Osteocyte (in vitro differentiated cells): ENCODE data around the gene ROCK2. TPM values are rescaled to one million over a fixed set of nuclear protein-coding genes. Genes with fewer than 3 reads are reported as not detected.

Experiments
- DNase-seq: peaks from one replicate; pipeline ENCODE4 v3.0.0; 2021; ENCODE audit warnings: mixed read lengths; ENCODE audit not compliant: unreplicated experiment; ENCODE audit errors: extremely low spot score
- H3K27ac Mint-ChIP-seq: one replicate; pipeline ENCODE4 v1.8.0; 2021; ENCODE audit warnings: mild to moderate bottlenecking, mixed read lengths; ENCODE audit not compliant: unreplicated experiment
- H3K27me3 Mint-ChIP-seq: one replicate; pipeline ENCODE4 v1.8.0; 2021; ENCODE audit warnings: mixed read lengths; ENCODE audit not compliant: unreplicated experiment
- H3K36me3 Mint-ChIP-seq: one replicate; pipeline ENCODE4 v1.8.0; 2021; ENCODE audit warnings: mixed read lengths; ENCODE audit not compliant: unreplicated experiment
- H3K4me1 Mint-ChIP-seq: one replicate; pipeline ENCODE4 v1.8.0; 2021; ENCODE audit warnings: mixed read lengths; ENCODE audit not compliant: unreplicated experiment
- H3K4me3 Mint-ChIP-seq: one replicate; pipeline ENCODE4 v1.8.0; 2021; ENCODE audit warnings: mild to moderate bottlenecking, moderate library complexity, mixed read lengths; ENCODE audit not compliant: unreplicated experiment
- H3K9me3 Mint-ChIP-seq: one replicate; pipeline ENCODE4 v1.8.0; 2021; ENCODE audit warnings: mixed read lengths; ENCODE audit not compliant: unreplicated experiment
- total RNA-seq: library from RNA; stranded (reverse); gene quantifications from 2 replicates; pipeline ENCODE4 v1.2.1, GENCODE V29; 2021
- TF ChIP-seq, protein P1 (sequence below): fragments of 200-600 bp; sonication (generic); IDR thresholded peaks from 2 replicates; pipeline ENCODE4 v1.5.0; 2021; ENCODE audit warnings: antibody characterized with exemption, mild to moderate bottlenecking, moderate library complexity

The ROCK2 gene
- total RNA-seq, 1 donor from 2014 or later = 56.4 TPM

DNA sequence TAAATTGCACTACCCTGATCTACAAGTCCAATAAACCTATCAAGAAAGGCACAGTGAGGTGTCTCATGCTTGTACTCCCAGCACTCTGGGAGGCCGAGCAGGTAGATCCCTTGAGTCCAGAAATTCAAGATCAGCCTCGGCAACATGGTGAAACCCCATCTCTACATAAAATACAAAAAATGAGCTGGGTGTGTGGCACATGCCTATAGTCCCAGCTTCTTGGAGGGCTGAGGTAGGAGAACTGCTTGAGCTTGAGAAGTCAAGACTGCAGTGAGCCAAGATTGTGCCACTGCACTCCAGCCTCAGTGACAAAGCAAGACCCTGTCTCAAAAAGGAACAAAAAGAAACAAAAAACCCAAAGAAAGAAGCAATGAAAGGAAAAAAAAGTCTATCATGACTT lies 58.9 kb downstream of the ROCK2 start:
- TF ChIP-seq, protein P1, sequence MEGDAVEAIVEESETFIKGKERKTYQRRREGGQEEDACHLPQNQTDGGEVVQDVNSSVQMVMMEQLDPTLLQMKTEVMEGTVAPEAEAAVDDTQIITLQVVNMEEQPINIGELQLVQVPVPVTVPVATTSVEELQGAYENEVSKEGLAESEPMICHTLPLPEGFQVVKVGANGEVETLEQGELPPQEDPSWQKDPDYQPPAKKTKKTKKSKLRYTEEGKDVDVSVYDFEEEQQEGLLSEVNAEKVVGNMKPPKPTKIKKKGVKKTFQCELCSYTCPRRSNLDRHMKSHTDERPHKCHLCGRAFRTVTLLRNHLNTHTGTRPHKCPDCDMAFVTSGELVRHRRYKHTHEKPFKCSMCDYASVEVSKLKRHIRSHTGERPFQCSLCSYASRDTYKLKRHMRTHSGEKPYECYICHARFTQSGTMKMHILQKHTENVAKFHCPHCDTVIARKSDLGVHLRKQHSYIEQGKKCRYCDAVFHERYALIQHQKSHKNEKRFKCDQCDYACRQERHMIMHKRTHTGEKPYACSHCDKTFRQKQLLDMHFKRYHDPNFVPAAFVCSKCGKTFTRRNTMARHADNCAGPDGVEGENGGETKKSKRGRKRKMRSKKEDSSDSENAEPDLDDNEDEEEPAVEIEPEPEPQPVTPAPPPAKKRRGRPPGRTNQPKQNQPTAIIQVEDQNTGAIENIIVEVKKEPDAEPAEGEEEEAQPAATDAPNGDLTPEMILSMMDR = no peak
- H3K9me3 Mint-ChIP-seq = peaks cover 4% of the 10 kb centered on the region
- no peaks in the 10 kb centered on the region for H3K27me3 Mint-ChIP-seq
- H3K4me1 Mint-ChIP-seq = peaks cover 28% of the 10 kb centered on the region
- DNase-seq = no peak
- no peak overlapping the region for H3K27ac Mint-ChIP-seq
- peaks cover 39% of the 10 kb centered on the region for H3K36me3 Mint-ChIP-seq
- no peak overlapping the region for H3K4me3 Mint-ChIP-seq

DNA sequence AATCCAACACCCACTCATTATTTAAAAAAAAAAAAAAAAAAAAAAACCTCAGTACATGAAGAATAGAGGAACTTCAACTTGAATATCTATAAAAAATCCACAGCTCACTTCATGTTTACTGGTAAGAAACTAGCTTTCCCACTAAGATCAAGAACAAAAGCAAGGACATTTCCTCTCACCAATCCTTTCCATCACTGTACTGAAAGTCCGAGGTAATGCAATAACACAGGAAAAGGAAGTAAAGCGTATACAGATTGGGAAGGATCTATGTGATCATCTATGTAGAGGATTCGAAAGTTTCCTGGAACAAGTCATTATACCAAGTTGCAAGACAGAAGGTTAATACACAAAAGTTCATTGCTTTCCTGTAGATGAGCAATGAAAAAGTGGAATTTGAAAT lies 63.2 kb downstream of the ROCK2 start:
- H3K4me3 Mint-ChIP-seq = no peak overlapping the region
- TF ChIP-seq, protein P1 = no peak
- DNase-seq = no peak

DNA sequence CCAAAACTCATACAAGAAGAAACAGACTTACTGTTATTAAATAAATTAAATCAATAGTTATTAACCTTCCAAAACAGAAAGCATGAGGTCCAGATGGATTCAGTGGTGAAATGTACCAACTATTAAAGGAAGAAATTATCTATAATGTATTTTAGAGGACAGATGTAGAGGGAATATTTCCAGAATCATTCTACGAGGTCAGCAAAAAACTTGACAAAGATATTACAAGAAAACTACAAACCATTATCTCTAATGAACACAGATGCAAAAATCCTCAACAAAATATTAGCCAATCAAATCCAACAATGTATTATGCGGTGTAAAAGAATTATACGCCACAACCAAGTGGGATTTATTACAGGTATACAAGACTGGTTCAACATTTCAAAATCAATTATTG lies 63.7 kb downstream of the ROCK2 start:
- Mint-ChIP-seq H3K27me3 (no peaks in the 10 kb centered on the region), H3K4me3 (no peak overlapping the region), H3K36me3 (peaks cover 53% of the 10 kb centered on the region), H3K9me3 (peaks cover 8% of the 10 kb centered on the region), H3K27ac (no peak overlapping the region), H3K4me1 (peaks cover 7% of the 10 kb centered on the region)
- DNase-seq = no peak
- TF ChIP-seq, protein P1 = no peak

More for the DNA sequence above, 63.2 kb downstream of the ROCK2 start:
- Mint-ChIP-seq H3K36me3 (peaks cover 54% of the 10 kb centered on the region), H3K27ac (no peak overlapping the region), H3K4me1 (peaks cover 5% of the 10 kb centered on the region), H3K9me3 (peaks cover 8% of the 10 kb centered on the region), H3K27me3 (no peaks in the 10 kb centered on the region)

DNA sequence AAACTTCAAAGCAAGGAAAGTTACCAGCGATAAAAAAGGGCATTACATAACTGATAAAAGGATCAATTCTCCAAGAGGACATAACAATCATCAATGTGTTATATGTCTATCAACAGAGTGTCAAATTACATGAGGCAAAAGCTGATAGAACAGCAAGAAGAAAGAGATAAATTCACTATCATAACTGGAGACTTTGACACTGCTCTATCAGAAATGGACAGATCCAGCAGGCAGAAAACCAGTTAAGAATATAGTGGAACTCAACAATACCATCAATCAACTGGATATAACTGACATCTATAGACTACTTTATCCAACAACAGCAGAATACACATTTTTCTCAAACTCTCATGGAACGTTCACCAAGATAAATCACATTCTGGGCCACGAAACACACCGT lies 65.0 kb downstream of the ROCK2 start:
- TF ChIP-seq, protein P1 = no peak
- Mint-ChIP-seq H3K9me3 (peaks cover 8% of the 10 kb centered on the region), H3K4me3 (no peak overlapping the region), H3K36me3 (peaks cover 45% of the 10 kb centered on the region), H3K27ac (no peak overlapping the region), H3K4me1 (peaks cover 9% of the 10 kb centered on the region), H3K27me3 (no peaks in the 10 kb centered on the region)
- DNase-seq = no peak

DNA sequence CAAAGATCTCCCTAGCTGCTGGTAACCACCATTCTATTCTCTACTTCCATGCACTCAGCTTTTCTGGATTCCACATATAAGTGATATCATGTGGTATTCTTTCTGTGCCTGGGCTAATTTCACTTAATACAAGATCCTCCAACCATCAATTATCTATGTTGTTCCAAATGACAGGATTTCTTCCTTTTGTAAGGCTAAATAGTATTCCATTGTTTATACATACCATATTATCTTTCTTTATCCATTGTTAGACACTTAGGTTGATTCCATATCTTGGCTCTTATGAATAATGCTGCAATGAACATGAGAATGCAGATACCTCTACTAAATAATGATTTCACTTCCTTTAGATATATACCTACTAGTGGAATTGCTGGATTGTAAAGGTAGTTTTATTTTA lies 66.2 kb downstream of the ROCK2 start:
- no peak overlapping the region for H3K4me3 Mint-ChIP-seq
- H3K27ac Mint-ChIP-seq = no peak overlapping the region
- H3K36me3 Mint-ChIP-seq = peaks cover 40% of the 10 kb centered on the region
- TF ChIP-seq, protein P1 = no peak
- H3K27me3 Mint-ChIP-seq = no peaks in the 10 kb centered on the region
- no peak for DNase-seq
- peaks cover 4% of the 10 kb centered on the region for H3K9me3 Mint-ChIP-seq
- peaks cover 19% of the 10 kb centered on the region for H3K4me1 Mint-ChIP-seq
